ENCODE results near the gene FLNB.

FLNB gene

DNA sequence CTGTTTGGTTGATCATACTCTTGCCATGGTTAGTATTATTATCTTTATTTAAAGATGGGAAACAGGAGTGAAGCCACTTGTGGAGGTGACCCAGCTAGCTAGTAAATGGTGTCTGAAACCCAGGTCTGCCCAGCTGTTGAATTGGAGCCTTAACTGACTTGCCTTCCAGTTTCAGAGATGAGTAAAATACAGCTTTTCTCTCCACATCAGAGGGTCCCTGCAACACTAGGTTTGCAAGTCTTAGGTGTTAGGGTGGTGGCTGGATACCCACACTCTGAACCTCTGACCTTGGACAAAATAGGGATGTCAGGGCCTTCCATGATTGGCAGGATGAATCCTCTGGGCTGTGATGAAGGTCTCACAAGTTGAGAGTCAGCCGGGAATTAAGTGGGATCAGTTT, 4.1 kb downstream of the FLNB start:
- Histone ChIP-seq H3K27me3 (ENCODE audit: insufficient read depth, low read length) (no peaks in the 10 kb centered on the region), H3F3A (ENCODE audit: insufficient read depth, low read length) (no peaks in the 10 kb centered on the region), H2AFZ (ENCODE audit: low read length) (no peak overlapping the region), H3K36me3 (ENCODE audit: insufficient read depth, low read length) (no peaks in the 10 kb centered on the region), H3K4me3 (ENCODE audit: low read depth, low read length, poor library complexity, severe bottlenecking) (no peak overlapping the region), H3K79me2 (ENCODE audit: insufficient read depth, low read length) (no peaks in the 10 kb centered on the region), H3K9ac (ENCODE audit: low read length) (no peak overlapping the region), H4K20me1 (ENCODE audit: insufficient read depth, low read length) (no peaks in the 10 kb centered on the region), H3K4me2 (ENCODE audit: low read length) (no peak overlapping the region), H3K27ac (ENCODE audit: low read depth, low read length, poor library complexity, severe bottlenecking) (no peak overlapping the region), H3K4me1 (ENCODE audit: insufficient read depth, low read length, severe bottlenecking) (peaks cover 17% of the 10 kb centered on the region), H3K9me2 (ENCODE audit: low read depth, low read length) (no peaks in the 10 kb centered on the region), H3K9me3 (ENCODE audit: low read length) (no peaks in the 10 kb centered on the region)
- TF ChIP-seq, protein P1, sequence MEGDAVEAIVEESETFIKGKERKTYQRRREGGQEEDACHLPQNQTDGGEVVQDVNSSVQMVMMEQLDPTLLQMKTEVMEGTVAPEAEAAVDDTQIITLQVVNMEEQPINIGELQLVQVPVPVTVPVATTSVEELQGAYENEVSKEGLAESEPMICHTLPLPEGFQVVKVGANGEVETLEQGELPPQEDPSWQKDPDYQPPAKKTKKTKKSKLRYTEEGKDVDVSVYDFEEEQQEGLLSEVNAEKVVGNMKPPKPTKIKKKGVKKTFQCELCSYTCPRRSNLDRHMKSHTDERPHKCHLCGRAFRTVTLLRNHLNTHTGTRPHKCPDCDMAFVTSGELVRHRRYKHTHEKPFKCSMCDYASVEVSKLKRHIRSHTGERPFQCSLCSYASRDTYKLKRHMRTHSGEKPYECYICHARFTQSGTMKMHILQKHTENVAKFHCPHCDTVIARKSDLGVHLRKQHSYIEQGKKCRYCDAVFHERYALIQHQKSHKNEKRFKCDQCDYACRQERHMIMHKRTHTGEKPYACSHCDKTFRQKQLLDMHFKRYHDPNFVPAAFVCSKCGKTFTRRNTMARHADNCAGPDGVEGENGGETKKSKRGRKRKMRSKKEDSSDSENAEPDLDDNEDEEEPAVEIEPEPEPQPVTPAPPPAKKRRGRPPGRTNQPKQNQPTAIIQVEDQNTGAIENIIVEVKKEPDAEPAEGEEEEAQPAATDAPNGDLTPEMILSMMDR (IDR thresholded peaks at IDR 0.05; ENCODE audit: low read length) = no peak

DNA sequence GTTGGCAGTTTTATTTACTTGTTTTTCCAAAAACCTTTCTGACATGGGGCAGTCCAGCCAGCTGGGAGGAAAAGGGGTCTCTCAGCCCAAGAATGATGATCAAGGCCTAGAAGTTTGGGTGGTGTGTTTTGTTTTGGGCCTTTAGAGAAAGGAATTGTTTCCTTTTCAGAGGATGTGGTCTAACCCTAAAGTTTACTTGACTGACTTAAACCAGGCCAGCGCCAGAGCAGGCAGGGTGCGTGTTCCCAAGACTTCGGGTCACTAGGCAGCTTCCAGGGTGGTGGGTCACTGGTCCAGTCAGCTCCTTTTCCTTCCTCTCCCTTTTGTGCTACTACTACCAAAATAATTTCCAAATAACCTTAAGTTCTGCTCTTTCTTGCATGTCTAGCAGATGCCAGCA, 4.9 kb downstream of the FLNB start:
- H3K27ac ChIP-seq (ENCODE audit: low read depth, low read length, poor library complexity, severe bottlenecking) = no peak overlapping the region
- peaks cover 17% of the 10 kb centered on the region for H3K4me1 ChIP-seq (ENCODE audit: insufficient read depth, low read length, severe bottlenecking)

DNA sequence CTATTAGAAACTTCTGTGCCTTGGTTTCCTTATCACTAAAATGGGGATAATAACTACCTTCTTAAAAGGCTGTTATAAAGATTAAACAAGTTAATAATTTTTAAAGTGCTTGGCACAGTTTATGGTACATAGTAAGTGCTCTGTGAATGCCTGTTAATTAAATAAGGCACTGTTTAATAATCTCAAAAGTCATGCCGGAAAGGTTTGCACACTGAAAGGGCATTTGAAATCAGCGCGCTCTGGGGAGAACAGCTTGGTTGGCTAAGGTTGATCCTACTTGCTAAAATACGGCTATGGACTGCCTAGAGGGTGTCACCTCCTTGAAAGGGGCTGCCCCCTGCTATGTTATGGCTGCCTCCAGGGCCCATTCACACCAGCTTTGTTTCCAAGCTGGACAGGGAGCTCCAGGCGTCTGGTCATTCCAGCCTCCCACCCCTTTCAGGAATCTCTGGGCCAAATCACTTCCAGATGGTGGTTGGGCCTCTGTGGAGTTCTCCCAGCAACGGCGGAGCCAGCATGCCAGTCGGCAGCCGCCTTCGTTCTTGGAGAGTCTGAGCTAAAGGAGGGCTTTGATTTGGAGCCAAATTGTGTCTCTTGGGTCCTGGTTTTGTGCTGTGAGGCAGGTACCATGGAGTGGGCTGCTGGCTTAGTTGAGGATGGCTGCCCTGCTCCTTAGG, 5.9 kb downstream of the FLNB start:
- Histone ChIP-seq H3K9me3 (ENCODE audit: low read length) (no peaks in the 10 kb centered on the region), H3K79me2 (ENCODE audit: insufficient read depth, low read length) (no peaks in the 10 kb centered on the region), H3K9me2 (ENCODE audit: low read depth, low read length) (no peaks in the 10 kb centered on the region), H4K20me1 (ENCODE audit: insufficient read depth, low read length) (no peaks in the 10 kb centered on the region), H3K4me1 (ENCODE audit: insufficient read depth, low read length, severe bottlenecking) (peaks cover 13% of the 10 kb centered on the region), H3K27me3 (ENCODE audit: insufficient read depth, low read length) (no peaks in the 10 kb centered on the region), H3K4me2 (ENCODE audit: low read length) (no peak overlapping the region), H3K9ac (ENCODE audit: low read length) (no peak overlapping the region), H3F3A (ENCODE audit: insufficient read depth, low read length) (no peaks in the 10 kb centered on the region), H3K27ac (ENCODE audit: low read depth, low read length, poor library complexity, severe bottlenecking) (no peak overlapping the region), H3K4me3 (ENCODE audit: low read depth, low read length, poor library complexity, severe bottlenecking) (no peak overlapping the region), H2AFZ (ENCODE audit: low read length) (no peak overlapping the region), H3K36me3 (ENCODE audit: insufficient read depth, low read length) (no peaks in the 10 kb centered on the region)
- TF ChIP-seq EZH2 (IDR thresholded peaks at IDR 0.05; ENCODE audit: borderline replicate concordance, low read length) = no peak
- TF ChIP-seq, protein P1 (IDR thresholded peaks at IDR 0.05; ENCODE audit: low read length) = no peak

More for the DNA sequence above, 4.9 kb downstream of the FLNB start:
- Histone ChIP-seq H3F3A (ENCODE audit: insufficient read depth, low read length) (no peaks in the 10 kb centered on the region), H3K79me2 (ENCODE audit: insufficient read depth, low read length) (no peaks in the 10 kb centered on the region), H3K9me2 (ENCODE audit: low read depth, low read length) (no peaks in the 10 kb centered on the region), H3K4me2 (ENCODE audit: low read length) (no peak overlapping the region), H3K9me3 (ENCODE audit: low read length) (no peaks in the 10 kb centered on the region), H3K27me3 (ENCODE audit: insufficient read depth, low read length) (no peaks in the 10 kb centered on the region), H3K4me3 (ENCODE audit: low read depth, low read length, poor library complexity, severe bottlenecking) (no peak overlapping the region), H3K36me3 (ENCODE audit: insufficient read depth, low read length) (no peaks in the 10 kb centered on the region), H4K20me1 (ENCODE audit: insufficient read depth, low read length) (no peaks in the 10 kb centered on the region), H3K9ac (ENCODE audit: low read length) (no peak overlapping the region), H2AFZ (ENCODE audit: low read length) (no peak overlapping the region)
- TF ChIP-seq, protein P1 (IDR thresholded peaks at IDR 0.05; ENCODE audit: low read length) = no peak
